HG03442 (cell line): ENCODE measurements around the gene NCOA3.
"Not testable (repeated sequence)": the region's sequence is repeated elsewhere in the genome, so short reads cannot be mapped to it uniquely, and the experiment has no call there.

Experiments used
- ATAC-seq: cut with Tn5 transposase; IDR thresholded peaks from one replicate; pipeline ENCODE4 v1.9.1; 2021; ENCODE audit warnings: mild to moderate bottlenecking, moderate library complexity; ENCODE audit not compliant: unreplicated experiment

Gene NCOA3

GRCh38 chr20:47468290-47469050 lies 33.2 kb upstream of the NCOA3 start:
- ATAC-seq: no peak

GRCh38 chr20:47475419-47476044 lies 26.2 kb upstream of the NCOA3 start:
- ATAC-seq: no peak

GRCh38 chr20:47476452-47476851 lies 25.2 kb upstream of the NCOA3 start:
- ATAC-seq: no peak

- no peak for ATAC-seq
These were observed 22.6 kb upstream of the NCOA3 start for GRCh38 chr20:47479093-47479492.

- no peak for ATAC-seq
These were observed 22.2 kb upstream of the NCOA3 start for GRCh38 chr20:47479506-47479905.

- no peak for ATAC-seq
These were observed 21.4 kb upstream of the NCOA3 start for GRCh38 chr20:47480239-47480638.

GRCh38 chr20:47480705-47481104 lies 21.0 kb upstream of the NCOA3 start:
- ATAC-seq: no peak

DNA sequence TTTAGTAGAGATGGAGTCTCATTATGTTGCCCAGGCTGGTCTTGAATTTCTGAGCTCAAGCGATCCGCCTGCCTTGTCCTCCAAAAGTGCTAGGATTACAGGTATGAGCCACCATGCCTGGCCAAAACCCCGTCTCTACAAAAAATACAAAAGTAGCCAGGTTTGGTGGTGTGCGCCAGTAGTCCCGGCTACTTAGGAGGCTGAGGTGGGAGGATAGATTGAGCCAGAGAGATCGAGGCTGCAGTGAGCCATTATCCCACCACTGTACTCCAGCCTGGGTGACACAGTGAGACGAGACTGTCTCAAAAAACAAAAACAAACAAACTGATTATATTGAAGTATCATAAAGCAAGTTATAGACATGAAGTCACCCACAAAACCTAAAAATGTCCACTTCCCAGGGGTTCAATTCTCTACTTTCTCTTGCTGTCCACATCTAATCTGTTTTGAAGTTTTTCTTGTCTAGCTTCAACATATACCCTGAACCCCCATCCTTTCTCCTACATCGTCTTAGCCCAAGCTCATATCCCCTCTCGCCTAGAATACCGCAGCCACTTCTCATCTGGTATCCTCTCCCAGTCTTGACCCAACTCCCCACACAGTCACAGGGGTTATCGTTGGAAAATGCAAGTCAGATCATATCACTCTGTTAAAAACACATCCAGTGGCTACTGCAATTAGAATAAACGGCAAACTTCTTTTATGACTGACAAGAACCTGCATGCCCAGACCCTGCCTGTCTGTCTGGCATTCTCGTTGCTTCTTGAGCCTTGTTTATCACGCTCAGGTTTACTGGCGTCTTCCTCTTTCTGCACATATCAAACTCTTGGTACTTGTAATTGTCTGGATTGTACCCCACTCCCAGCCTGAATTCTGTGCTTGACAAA lies 20.1 kb upstream of the NCOA3 start:
- no peak for ATAC-seq

GRCh38 chr20:47482705-47483104 lies 19.0 kb upstream of the NCOA3 start:
- no peak for ATAC-seq

GRCh38 chr20:47484303-47484702 lies 17.4 kb upstream of the NCOA3 start:
- no peak for ATAC-seq

GRCh38 chr20:47487175-47487917 lies 14.3 kb upstream of the NCOA3 start:
- peak; percentile 73 for ATAC-seq

GRCh38 chr20:47489448-47489872 lies 12.2 kb upstream of the NCOA3 start:
- ATAC-seq: no peak

DNA sequence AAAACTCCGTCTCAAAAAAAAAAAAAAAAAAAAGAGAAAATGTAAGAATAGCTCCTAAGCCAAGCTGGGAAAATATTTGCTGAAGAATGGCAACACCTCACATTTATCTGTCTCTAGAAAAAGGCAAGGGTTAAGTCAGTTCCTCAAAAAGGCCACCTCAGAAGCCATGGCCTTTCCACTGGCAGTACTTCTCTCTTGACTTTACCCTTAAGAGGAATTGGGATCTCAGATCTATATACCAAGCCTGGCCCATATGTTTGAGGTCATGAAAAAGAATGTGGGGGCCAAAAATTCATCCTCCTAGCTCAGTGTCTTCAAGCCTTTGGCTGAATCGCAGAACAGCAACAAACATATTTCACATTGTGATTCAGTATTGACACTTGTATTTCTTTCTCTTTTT lies 10.9 kb upstream of the NCOA3 start:
- ATAC-seq: no peak

- no peak for ATAC-seq
These were observed 9.4 kb upstream of the NCOA3 start for GRCh38 chr20:47492284-47492683.

DNA sequence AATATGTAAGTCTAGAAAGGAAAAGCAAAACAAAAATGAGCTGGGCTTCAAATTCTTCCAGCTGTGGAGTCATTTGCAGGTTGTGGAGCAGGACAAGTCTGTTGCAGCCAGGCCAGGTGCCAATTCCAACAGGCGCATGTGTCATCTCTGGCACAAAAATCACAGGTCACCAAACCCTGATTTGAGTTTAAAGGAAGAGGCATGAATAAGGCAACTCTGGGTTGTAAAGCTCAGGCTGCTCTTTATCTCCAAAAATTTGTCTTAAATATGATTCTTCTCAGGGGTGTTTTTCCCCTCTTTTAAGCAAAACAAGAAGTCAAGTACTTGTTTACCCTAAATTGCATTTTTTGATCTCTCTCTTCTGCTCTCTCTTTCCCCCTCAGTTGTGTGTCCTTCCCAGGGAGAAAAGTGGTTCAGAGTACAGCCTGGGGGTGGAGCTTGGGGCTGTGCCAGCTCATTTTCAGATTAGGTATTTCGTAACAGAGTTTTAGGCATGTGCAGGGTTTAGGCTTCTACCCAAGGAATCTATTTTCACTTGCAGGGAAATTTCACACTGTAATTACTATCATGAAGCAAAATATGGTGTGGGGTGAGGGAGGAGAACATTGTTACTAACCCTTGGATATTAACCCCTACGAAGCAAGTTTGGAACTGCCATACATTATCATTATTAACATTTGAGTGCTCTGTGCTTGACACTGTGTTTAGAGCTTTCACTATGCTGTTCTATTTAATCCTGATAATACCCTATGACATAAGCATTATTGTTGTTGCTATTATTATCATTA lies 8.3 kb upstream of the NCOA3 start:
- no peak for ATAC-seq

GRCh38 chr20:47493963-47494293 lies 7.8 kb upstream of the NCOA3 start:
- ATAC-seq: no peak

GRCh38 chr20:47494606-47495005 lies 7.1 kb upstream of the NCOA3 start:
- not testable (repeated sequence) for ATAC-seq

- no peak for ATAC-seq
These were observed 5.6 kb upstream of the NCOA3 start for GRCh38 chr20:47496118-47496517.

GRCh38 chr20:47498606-47499005 lies 3.1 kb upstream of the NCOA3 start:
- ATAC-seq: no peak

GRCh38 chr20:47499053-47499452 lies 2.6 kb upstream of the NCOA3 start:
- no peak for ATAC-seq
